Measurements from ENCODE around the gene IL1A. TPM values are rescaled to one million over a fixed set of nuclear protein-coding genes. Genes with fewer than 3 reads are reported as not detected.
A peak's percentile ranks its signal among the peaks of the same experiment; 100 is the strongest.

The IL1A gene
- total and polyA plus RNA-seq, 9 of the 15 experiments (the other 6 are each of a cell fraction or from before 2014, with no cell fraction given): 0.03 to 0.27 (median 0.14) TPM; not detected in 2

- Histone ChIP-seq H3K4me1 (replicated peaks in 1 of 2; ENCODE audit: control insufficient read depth in 2 of 2, insufficient read depth in 2 of 2, low read length in 2 of 2) (peaks cover 0 to 13% of the 10 kb centered on the region in 2 experiments; a peak in 1 of 5 replicates), H3K27me3 (ENCODE audit: control insufficient read depth in 2 of 2, insufficient read depth in 2 of 2, low read length in 2 of 2) (no peaks in the 10 kb centered on the region), H3K79me2 (ENCODE audit: control insufficient read depth, insufficient read depth, low read length) (no peaks in the 10 kb centered on the region), H3K9me3 (replicated peaks; ENCODE audit: control insufficient read depth, insufficient read depth, low read depth, low read length) (no peaks in the 10 kb centered on the region), H3K9me1 (ENCODE audit: control insufficient read depth, insufficient read depth, low read length) (no peaks in the 10 kb centered on the region), H3K9ac (ENCODE audit: insufficient read depth in 1 of 2, low read depth in 2 of 2, low read length in 2 of 2) (no peak overlapping the region), H3K36me3 (ENCODE audit: control insufficient read depth, insufficient read depth, low read length) (no peaks in the 10 kb centered on the region), H2AFZ (ENCODE audit: low read depth, low read length) (no peak overlapping the region), H3K27ac (ENCODE audit: extremely low read depth, low read depth, low read length) (no peak overlapping the region), H4K20me1 (replicated peaks; ENCODE audit: control insufficient read depth, insufficient read depth, low read length) (no peaks in the 10 kb centered on the region), H3K4me3 (no peak overlapping the region), H3K4me2 (ENCODE audit: insufficient read depth, low read length) (no peak overlapping the region)
- BruUV-seq (replicated peaks): no TSS peak
- intact Hi-C loops (cut with micrococcal nuclease): no loop called here
- DNase-seq (ENCODE audit: extremely low read depth in 1 of 4, low spot score in 3 of 4) (no peak), ATAC-seq (no peak), FAIRE-seq (no peak)
- WGBS (ENCODE audit: insufficient coverage, low coverage, missing lambda C conversion rate): 17% methylated on average over 1 of the region's 1 CpG
- in situ Hi-C loops (cut with MboI): no loop called here
- POLR2A ChIA-PET: interaction anchor here (1.5 kb wide), 1 partner anchor 8 kb away, joined by 3 read pairs; no protein-coding TSS in a partner anchor
- CTCF ChIA-PET (ENCODE audit: low intra/inter-chr PET ratio): no interaction called here
- TF ChIP-seq TGIF2 (CRISPR knock-in tag; IDR thresholded peaks at IDR 0.05) (no peak), MAX (CRISPR knock-in tag; IDR thresholded peaks at IDR 0.05) (no peak), ZBTB26 (CRISPR knock-in tag; IDR thresholded peaks at IDR 0.05) (no peak), CEBPG (CRISPR knock-in tag; IDR thresholded peaks at IDR 0.05) (no peak), CEBPG (tag; conservative IDR thresholded peaks at IDR 0.05 in 1 of 2, IDR thresholded peaks at IDR 0.05 in 1 of 2) (no peak), ZNF551 (CRISPR knock-in tag; IDR thresholded peaks at IDR 0.05) (no peak), ZNF316 (IDR thresholded peaks at IDR 0.05) (peak; percentile 84), ZNF280B (CRISPR knock-in tag; IDR thresholded peaks at IDR 0.05) (no peak), CTCF (IDR thresholded peaks at IDR 0.05 in 2 of 3, conservative IDR thresholded peaks at IDR 0.05 in 1 of 3; ENCODE audit: insufficient read depth in 2 of 3, low read depth in 1 of 3, low read length in 3 of 3) (no peak), ZNF263 (CRISPR knock-in tag; IDR thresholded peaks at IDR 0.05; ENCODE audit: borderline replicate concordance) (no peak), ELF2 (CRISPR knock-in tag; IDR thresholded peaks at IDR 0.05) (no peak), RBM25 (IDR thresholded peaks at IDR 0.05; ENCODE audit: low read depth, low read length, severe bottlenecking) (no peak), ZNF668 (CRISPR knock-in tag; IDR thresholded peaks at IDR 0.05) (no peak), TAL1 (IDR thresholded peaks at IDR 0.05) (no peak), ARHGAP35 (IDR thresholded peaks at IDR 0.05; ENCODE audit: partially characterized antibody) (no peak), ETV5 (CRISPR knock-in tag; IDR thresholded peaks at IDR 0.05; ENCODE audit: low read depth) (no peak), MAFK (IDR thresholded peaks at IDR 0.05; ENCODE audit: low read length) (peak; percentile 42; the same call in 1 of the 2 replicates), POLR2H (tag; IDR thresholded peaks at IDR 0.05; ENCODE audit: low read depth) (no peak)
Observed at GRCh38 chr2:112779598-112779997, 4.7 kb downstream of the IL1A start.

All from K562 (cell line).